ENCODE measurements around the gene PNPLA5. TPM values are rescaled to one million over a fixed set of nuclear protein-coding genes. Genes with fewer than 3 reads are reported as not detected.

The PNPLA5 gene
- total RNA-seq, 1 experiment from 2014 or later, result not detected

Other genes with a start within 250 kb of the PNPLA5 start
- 0.50 TPM in 1 of 2 replicates, not detected in the other for gene EFCAB6, start 79.7 kb downstream of the PNPLA5 start, total RNA-seq (2014; rRNA removed; shearing (Covaris generic))
- not detected in 2 replicates for gene SULT4A1, start 29.5 kb downstream of the PNPLA5 start, total RNA-seq (2014; rRNA removed; shearing (Covaris generic))
- 2.9 and 14.1 TPM in 2 replicates for gene PNPLA3, start 31.8 kb upstream of the PNPLA5 start, total RNA-seq (2014; rRNA removed; shearing (Covaris generic))
- gene SAMM50, start 63.4 kb upstream of the PNPLA5 start, total RNA-seq (2014; rRNA removed; shearing (Covaris generic)), result 39.8 and 46.3 TPM in 2 replicates
- 22.3 and 33.0 TPM in 2 replicates for gene PARVB, start 132.3 kb upstream of the PNPLA5 start, total RNA-seq (2014; rRNA removed; shearing (Covaris generic))